Glutamatergic neuron (in vitro differentiated cells): ENCODE measurements around the gene CDH23. TPM values are rescaled to one million over a fixed set of nuclear protein-coding genes. Genes with fewer than 3 reads are reported as not detected.
"Not testable (repeated sequence)": the region's sequence is repeated elsewhere in the genome, so short reads cannot be mapped to it uniquely, and the experiment has no call there.

Source experiments
- DNase-seq: peaks from one replicate; pipeline ENCODE4 v3.0.0; 2022
- H3K27ac Mint-ChIP-seq: one replicate; pipeline ENCODE4 v1.8.0; 2020; ENCODE audit warnings: mild to moderate bottlenecking, mixed read lengths, inconsistent platforms; ENCODE audit not compliant: unreplicated experiment
- H3K27me3 Mint-ChIP-seq: one replicate; pipeline ENCODE4 v1.8.0; 2020; ENCODE audit warnings: mild to moderate bottlenecking, moderate library complexity, mixed read lengths, inconsistent platforms; ENCODE audit not compliant: unreplicated experiment
- H3K36me3 Mint-ChIP-seq: one replicate; pipeline ENCODE4 v1.8.0; 2020; ENCODE audit warnings: mild to moderate bottlenecking, mixed read lengths, inconsistent platforms; ENCODE audit not compliant: unreplicated experiment
- H3K4me1 Mint-ChIP-seq: one replicate; pipeline ENCODE4 v1.8.0; 2020; ENCODE audit warnings: mild to moderate bottlenecking, low read depth, mixed read lengths, inconsistent platforms; ENCODE audit not compliant: unreplicated experiment
- H3K4me3 Mint-ChIP-seq: one replicate; pipeline ENCODE4 v1.8.0; 2020; ENCODE audit warnings: mild to moderate bottlenecking, mixed read lengths, inconsistent platforms; ENCODE audit not compliant: unreplicated experiment
- H3K9me3 Mint-ChIP-seq: one replicate; pipeline ENCODE4 v1.8.0; 2020; ENCODE audit warnings: mild to moderate bottlenecking, moderate library complexity, mixed read lengths, inconsistent platforms; ENCODE audit not compliant: unreplicated experiment
- total RNA-seq: library from RNA; stranded (reverse); fragmentation: NEBNext Ultra II Directional; extraction: Animal tissue kit (Norgen Biotek cat#: 25700); gene quantifications from one replicate; pipeline ENCODE4 v1.2.1, GENCODE V29; 2021; ENCODE audit not compliant: unreplicated experiment
- TF ChIP-seq, protein P1 (sequence below): fragments of 200-600 bp; sonication (generic); IDR thresholded peaks from one replicate; pipeline ENCODE4 v1.5.0; 2021; ENCODE audit not compliant: partially characterized antibody, unreplicated experiment

CDH23 gene
- total RNA-seq, 1 donor from 2014 or later, result 2.0 TPM

DNA sequence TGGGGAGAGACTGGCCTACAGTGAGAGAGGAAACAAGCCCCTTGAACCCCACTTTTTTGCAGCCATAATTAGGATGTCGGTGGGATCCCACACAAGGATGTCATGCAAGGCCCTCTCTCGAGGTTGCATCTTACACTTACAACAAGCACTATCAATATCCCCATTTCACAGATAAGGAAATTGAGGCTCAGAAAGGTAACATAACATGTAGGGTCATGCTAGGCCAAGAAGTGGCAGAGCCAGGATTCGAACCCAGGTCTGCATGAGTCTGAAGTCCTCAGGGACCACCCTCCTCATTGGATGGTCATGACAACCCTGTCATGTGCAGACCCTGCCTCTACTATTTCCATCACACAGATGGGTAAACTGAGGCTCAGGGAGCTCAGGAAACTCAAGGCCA lies 199.4 kb downstream of the CDH23 start:
- no peaks in the 10 kb centered on the region for H3K36me3 Mint-ChIP-seq
- H3K4me3 Mint-ChIP-seq, result no peak overlapping the region
- peaks cover under 1% of the 10 kb centered on the region for H3K4me1 Mint-ChIP-seq
- peaks cover 4% of the 10 kb centered on the region for H3K9me3 Mint-ChIP-seq
- no peak for DNase-seq
- H3K27me3 Mint-ChIP-seq, result no peaks in the 10 kb centered on the region
- no peak overlapping the region for H3K27ac Mint-ChIP-seq
- TF ChIP-seq, protein P1, sequence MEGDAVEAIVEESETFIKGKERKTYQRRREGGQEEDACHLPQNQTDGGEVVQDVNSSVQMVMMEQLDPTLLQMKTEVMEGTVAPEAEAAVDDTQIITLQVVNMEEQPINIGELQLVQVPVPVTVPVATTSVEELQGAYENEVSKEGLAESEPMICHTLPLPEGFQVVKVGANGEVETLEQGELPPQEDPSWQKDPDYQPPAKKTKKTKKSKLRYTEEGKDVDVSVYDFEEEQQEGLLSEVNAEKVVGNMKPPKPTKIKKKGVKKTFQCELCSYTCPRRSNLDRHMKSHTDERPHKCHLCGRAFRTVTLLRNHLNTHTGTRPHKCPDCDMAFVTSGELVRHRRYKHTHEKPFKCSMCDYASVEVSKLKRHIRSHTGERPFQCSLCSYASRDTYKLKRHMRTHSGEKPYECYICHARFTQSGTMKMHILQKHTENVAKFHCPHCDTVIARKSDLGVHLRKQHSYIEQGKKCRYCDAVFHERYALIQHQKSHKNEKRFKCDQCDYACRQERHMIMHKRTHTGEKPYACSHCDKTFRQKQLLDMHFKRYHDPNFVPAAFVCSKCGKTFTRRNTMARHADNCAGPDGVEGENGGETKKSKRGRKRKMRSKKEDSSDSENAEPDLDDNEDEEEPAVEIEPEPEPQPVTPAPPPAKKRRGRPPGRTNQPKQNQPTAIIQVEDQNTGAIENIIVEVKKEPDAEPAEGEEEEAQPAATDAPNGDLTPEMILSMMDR, result no peak

DNA sequence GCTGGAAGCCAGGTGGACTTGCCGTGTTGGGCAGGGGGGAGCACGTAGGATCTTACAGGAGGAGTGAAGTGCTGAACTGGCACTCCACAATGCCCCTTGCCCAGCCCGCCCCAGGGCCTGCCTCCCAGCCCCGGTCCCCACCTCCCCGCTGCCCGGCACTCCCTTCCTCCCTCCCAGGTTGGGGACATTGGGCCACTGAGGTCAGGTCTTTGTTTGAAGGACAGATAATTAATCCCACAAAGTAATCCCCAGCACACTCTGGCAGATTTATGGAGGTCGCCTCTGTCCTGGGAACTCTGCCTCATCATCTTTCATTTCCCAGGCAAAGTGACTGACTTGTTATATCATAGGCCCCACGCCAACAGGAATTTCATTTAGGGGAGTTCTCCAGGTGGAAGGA lies 200.0 kb downstream of the CDH23 start:
- H3K36me3 Mint-ChIP-seq, result no peaks in the 10 kb centered on the region
- H3K27ac Mint-ChIP-seq, result no peak overlapping the region
- H3K4me3 Mint-ChIP-seq, result no peak overlapping the region
- H3K27me3 Mint-ChIP-seq, result no peaks in the 10 kb centered on the region
- TF ChIP-seq, protein P1, result no peak
- peaks cover 4% of the 10 kb centered on the region for H3K9me3 Mint-ChIP-seq
- no peaks in the 10 kb centered on the region for H3K4me1 Mint-ChIP-seq
- no peak for DNase-seq

DNA sequence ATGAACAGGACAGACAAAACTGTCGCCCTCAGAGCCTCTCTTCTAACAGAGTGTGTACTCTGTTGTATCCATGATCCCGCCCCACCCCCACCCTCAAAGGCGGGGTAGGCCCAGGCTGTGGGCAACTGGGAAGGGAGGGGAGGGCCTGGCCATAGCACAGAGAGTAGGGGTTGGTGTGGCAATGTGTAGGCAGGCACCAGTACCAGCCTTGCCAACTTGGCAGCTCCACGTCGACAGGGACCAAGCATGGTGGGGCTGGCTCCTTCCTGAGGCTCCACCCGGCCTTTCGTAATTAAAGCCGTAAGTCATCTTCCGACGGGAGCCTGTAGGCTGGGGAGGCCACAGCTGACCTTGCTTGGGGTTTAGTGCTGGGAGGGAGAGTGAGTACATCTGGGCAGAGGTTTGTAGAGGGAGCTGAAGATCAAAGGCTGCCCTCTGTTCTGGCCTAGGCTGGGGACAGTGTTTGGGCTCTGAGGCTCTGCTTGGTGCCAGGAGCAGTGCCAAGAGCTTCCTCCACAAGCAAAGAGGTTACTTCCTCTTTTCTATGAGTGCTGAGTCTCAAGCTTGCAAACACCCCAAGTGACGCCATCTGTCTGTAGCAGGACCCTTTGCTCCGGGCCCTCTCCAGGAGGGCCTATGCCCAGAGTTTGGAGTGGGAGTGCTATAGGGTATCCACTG lies 201.2 kb downstream of the CDH23 start:
- H3K4me3 Mint-ChIP-seq, result no peak overlapping the region
- H3K27me3 Mint-ChIP-seq, result no peaks in the 10 kb centered on the region
- H3K4me1 Mint-ChIP-seq, result peaks cover 2% of the 10 kb centered on the region
- H3K27ac Mint-ChIP-seq, result no peak overlapping the region
- TF ChIP-seq, protein P1, result no peak
- H3K36me3 Mint-ChIP-seq, result no peaks in the 10 kb centered on the region
- DNase-seq, result no peak
- peaks cover 4% of the 10 kb centered on the region for H3K9me3 Mint-ChIP-seq

DNA sequence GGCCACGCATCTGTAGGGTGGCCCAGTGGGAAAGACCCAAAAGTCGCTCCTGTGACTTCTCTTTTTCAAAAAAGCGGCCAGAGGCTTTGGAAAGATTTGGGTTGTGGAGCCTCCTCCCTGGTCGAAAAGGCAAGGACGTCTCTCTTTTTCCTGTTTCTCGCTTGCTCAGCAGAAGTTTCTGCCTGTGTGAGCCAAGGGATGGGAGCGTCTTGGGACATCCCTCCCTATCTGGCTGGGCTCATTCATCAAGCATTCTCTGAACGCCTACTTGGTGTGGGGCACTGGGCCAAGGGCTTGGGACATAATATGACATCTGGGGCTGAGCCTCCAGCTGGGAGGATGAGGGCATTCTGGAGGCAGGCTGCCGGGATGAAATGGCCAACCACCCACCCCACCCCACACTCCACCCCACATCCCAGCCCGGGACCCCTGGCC lies 201.9 kb downstream of the CDH23 start:
- Mint-ChIP-seq H3K4me3 (no peak overlapping the region), H3K27me3 (no peaks in the 10 kb centered on the region), H3K27ac (no peak overlapping the region), H3K9me3 (peaks cover 4% of the 10 kb centered on the region), H3K4me1 (peaks cover 2% of the 10 kb centered on the region), H3K36me3 (no peaks in the 10 kb centered on the region)
- TF ChIP-seq, protein P1, result no peak
- no peak for DNase-seq

DNA sequence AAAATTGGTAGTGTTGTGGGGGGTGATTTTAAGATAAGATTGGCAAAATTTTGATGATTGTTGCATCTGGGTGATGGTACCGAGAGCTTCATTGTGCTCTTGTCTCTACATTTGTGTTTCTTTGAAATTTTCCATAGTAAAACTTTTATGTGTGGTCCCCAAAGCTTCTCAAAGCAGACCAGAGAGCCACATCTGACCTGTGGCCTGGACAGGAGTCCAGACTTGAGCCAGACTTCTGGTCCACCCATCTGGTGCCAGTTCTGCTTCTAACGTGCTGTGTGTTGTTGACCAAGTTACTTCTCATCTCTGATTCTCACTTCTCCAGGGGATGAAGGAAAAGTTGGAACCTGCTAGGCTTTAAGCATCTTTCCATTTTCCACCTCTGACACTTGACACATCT lies 202.8 kb downstream of the CDH23 start:
- Mint-ChIP-seq H3K4me1 (peaks cover 2% of the 10 kb centered on the region), H3K9me3 (peaks cover 4% of the 10 kb centered on the region), H3K4me3 (no peak overlapping the region), H3K36me3 (no peaks in the 10 kb centered on the region), H3K27me3 (no peaks in the 10 kb centered on the region), H3K27ac (no peak overlapping the region)
- TF ChIP-seq, protein P1, result no peak
- no peak for DNase-seq

DNA sequence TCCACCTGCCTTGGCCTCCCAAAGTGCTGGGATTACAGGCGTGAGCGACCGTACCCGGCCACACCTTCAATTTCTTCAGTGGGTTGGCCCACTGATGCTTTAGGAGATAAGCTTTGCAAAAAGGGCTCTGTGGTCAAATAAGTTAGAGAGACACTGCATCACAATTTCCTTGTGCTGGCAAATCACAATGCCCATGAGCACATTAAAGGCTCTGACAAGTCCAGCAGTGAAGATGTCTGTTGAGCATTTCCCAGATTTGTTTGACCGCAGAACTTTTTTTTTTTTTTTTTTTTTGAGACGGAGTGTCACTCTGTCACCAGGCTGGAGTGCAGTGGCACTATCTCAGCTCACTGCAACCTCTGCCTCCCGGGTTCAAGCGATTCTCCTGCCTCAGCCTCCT lies 203.5 kb downstream of the CDH23 start:
- H3K36me3 Mint-ChIP-seq, H3K4me1 Mint-ChIP-seq, H3K27ac Mint-ChIP-seq, H3K27me3 Mint-ChIP-seq, H3K4me3 Mint-ChIP-seq, DNase-seq, H3K9me3 Mint-ChIP-seq: not testable (repeated sequence)
